ENCODE results near the gene DARS2. TPM values are rescaled to one million over a fixed set of nuclear protein-coding genes. Genes with fewer than 3 reads are reported as not detected.

The DARS2 gene, protein sequence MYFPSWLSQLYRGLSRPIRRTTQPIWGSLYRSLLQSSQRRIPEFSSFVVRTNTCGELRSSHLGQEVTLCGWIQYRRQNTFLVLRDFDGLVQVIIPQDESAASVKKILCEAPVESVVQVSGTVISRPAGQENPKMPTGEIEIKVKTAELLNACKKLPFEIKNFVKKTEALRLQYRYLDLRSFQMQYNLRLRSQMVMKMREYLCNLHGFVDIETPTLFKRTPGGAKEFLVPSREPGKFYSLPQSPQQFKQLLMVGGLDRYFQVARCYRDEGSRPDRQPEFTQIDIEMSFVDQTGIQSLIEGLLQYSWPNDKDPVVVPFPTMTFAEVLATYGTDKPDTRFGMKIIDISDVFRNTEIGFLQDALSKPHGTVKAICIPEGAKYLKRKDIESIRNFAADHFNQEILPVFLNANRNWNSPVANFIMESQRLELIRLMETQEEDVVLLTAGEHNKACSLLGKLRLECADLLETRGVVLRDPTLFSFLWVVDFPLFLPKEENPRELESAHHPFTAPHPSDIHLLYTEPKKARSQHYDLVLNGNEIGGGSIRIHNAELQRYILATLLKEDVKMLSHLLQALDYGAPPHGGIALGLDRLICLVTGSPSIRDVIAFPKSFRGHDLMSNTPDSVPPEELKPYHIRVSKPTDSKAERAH
- total RNA-seq (17.0 and 17.3 TPM in 2 replicates), polyA plus RNA-seq (3.8 and 4.5 TPM in 2 replicates), polyA minus RNA-seq (7.1 and 8.1 TPM in 2 replicates)
- total RNA-seq (2013), result 13.7 TPM

DNA sequence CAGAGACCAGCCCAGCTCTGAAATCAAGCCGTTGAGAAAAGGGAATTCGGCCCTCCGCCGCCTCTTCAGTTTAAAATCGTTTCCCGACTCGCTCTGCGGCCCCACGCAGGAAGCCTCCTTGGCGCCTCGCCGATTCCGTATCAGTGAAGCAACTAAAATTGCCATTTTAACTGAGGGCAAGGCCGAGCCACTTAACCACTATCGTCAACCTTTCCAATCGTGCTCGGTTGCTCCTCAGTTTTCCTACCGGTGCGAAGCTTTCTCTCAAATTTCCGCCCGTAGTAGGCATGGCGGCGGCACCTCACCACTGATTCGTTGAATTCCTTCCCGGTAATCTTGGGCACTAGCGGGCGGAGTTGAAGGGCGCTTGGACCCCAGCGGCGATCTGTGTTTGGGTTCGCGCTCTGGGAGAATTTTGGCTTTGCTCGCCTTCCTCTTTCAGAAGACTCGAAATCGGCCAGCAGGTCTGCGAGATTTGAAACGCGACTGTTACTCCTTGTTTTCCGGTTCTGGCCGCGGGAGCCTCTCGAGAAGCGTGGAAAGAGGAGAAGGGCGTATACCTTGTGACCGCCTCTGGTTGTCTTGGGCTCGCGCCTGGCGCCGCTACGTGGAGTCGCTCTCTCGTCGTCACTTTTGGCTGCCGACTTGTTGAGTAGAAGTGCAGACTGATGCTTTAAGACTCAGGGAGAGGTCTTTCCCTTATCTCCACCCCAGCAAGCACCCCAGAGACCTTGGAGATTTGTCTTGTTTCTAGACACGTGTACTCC is at the start of gene DARS2, which contains the start of gene CENPL:
Gene DARS2 (plus strand): TSS at position 359 of the 767 bp plus-strand sequence. CDS start 557 bp downstream, outside the sequence.
Gene CENPL (minus strand): TSS at position 569 of the 767 bp plus-strand sequence. CDS start 13,584 bp downstream, outside the sequence.
- under 1% methylated on average over 53 of the region's 55 CpGs for WGBS (ENCODE audit: insufficient coverage)
- H3K9me3 ChIP-seq (ENCODE audit: control extremely low read depth in 1 of 3, control insufficient read depth in 2 of 3, insufficient read depth in 1 of 3, low read length in 2 of 3), result no peaks in the 10 kb centered on the region
- H3K36me3 ChIP-seq (replicated peaks in 1 of 2; ENCODE audit: control extremely low read depth in 1 of 2, control insufficient read depth in 1 of 2, extremely low read depth in 1 of 2, insufficient read depth in 2 of 2, low read length in 1 of 2), result peaks cover 0 to 4% of the 10 kb centered on the region in 2 experiments
- Mint-ChIP-seq H3K27ac (peak within 1 kb of the TSS; percentile 95), H3K9me3 (ENCODE audit: insufficient read depth) (no peaks in the 10 kb centered on the region), H3K4me1 (peaks cover 21% of the 10 kb centered on the region), H3K27me3 (no peaks in the 10 kb centered on the region), H3K4me3 (peak within 1 kb of the TSS; percentile 92)
- peak within 1 kb of the TSS; percentile 87 for H3K9ac ChIP-seq (ENCODE audit: low read length)
- H3K27ac ChIP-seq (ENCODE audit: low read length in 2 of 2), result peak within 1 kb of the TSS; percentile 77 to 87
- peak within 1 kb of the TSS; percentile 97 for H2AFZ ChIP-seq (ENCODE audit: insufficient read depth, low read depth, low read length, poor library complexity, severe bottlenecking)
- H4K20me1 ChIP-seq (ENCODE audit: control insufficient read depth, insufficient read depth, low read length, poor library complexity, severe bottlenecking), result no peaks in the 10 kb centered on the region
- H3K27me3 ChIP-seq (replicated peaks in 1 of 4; ENCODE audit: control extremely low read depth in 1 of 4, control insufficient read depth in 3 of 4, insufficient read depth in 4 of 4, low read length in 3 of 4), result no peaks in the 10 kb centered on the region
- peaks cover 8 to 18% of the 10 kb centered on the region in 2 donors for H3K4me1 ChIP-seq (ENCODE audit: control insufficient read depth in 2 of 2, insufficient read depth in 2 of 2, low read length in 2 of 2)
- ATAC-seq (ENCODE audit: low read depth) (peak; percentile 89), DNase-seq (peak; percentile 94)
- TF ChIP-seq EZH2 (IDR thresholded peaks at IDR 0.05; ENCODE audit: borderline replicate concordance, insufficient read depth, low read depth, low read length, poor library complexity, severe bottlenecking), result no peak
- TF ChIP-seq, protein P1, sequence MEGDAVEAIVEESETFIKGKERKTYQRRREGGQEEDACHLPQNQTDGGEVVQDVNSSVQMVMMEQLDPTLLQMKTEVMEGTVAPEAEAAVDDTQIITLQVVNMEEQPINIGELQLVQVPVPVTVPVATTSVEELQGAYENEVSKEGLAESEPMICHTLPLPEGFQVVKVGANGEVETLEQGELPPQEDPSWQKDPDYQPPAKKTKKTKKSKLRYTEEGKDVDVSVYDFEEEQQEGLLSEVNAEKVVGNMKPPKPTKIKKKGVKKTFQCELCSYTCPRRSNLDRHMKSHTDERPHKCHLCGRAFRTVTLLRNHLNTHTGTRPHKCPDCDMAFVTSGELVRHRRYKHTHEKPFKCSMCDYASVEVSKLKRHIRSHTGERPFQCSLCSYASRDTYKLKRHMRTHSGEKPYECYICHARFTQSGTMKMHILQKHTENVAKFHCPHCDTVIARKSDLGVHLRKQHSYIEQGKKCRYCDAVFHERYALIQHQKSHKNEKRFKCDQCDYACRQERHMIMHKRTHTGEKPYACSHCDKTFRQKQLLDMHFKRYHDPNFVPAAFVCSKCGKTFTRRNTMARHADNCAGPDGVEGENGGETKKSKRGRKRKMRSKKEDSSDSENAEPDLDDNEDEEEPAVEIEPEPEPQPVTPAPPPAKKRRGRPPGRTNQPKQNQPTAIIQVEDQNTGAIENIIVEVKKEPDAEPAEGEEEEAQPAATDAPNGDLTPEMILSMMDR (IDR thresholded peaks at IDR 0.05), result no peak
- ChIA-PET CTCF (interaction anchor here (0.6 to 5.8 kb wide), 15 partner anchors 12 to 1083 kb away, joined by 3 to 62 read pairs (median 4); partner anchors contain the start of genes GAS5, KLHL20 and ZBTB37), POLR2A (interaction anchor here (1.0 to 1.9 kb wide), 4 partner anchors 44 to 395 kb away, joined by 3 to 15 read pairs (median 5); partner anchors contain the start of genes GAS5, KLHL20, PRDX6 and ZBTB37)
- intact Hi-C loops (cut with micrococcal nuclease), result loop anchor here (1.0 kb wide), 9 partner anchors 44 to 1175 kb away; partner anchors contain the start of genes CACYBP, KLHL20, PRDX6 and RABGAP1L
- peak within 1 kb of the TSS; percentile 78 to 100 (median 93) for H3K4me3 ChIP-seq (ENCODE audit: control extremely low read depth in 1 of 5, extremely low read depth in 1 of 5, insufficient read depth in 1 of 5, low read depth in 2 of 5, low read length in 4 of 5)
- H3K4me2 ChIP-seq (replicated peaks; ENCODE audit: low read depth, low read length, poor library complexity, severe bottlenecking), result peak within 1 kb of the TSS; percentile 87
- H3K79me2 ChIP-seq (ENCODE audit: control insufficient read depth, insufficient read depth, low read length), result peaks cover 42% of the 10 kb centered on the region

All from B cell (primary cell).